Measurements from ENCODE around the gene DPP3.
"Not testable (repeated sequence)": the region's sequence is repeated elsewhere in the genome, so short reads cannot be mapped to it uniquely, and the experiment has no call there.

Gene DPP3

GRCh38 chr11:66480117-66480938 lies at the start of gene DPP3:
Gene DPP3, plus strand, starts transcription at chr11:66480434. Its CDS starts 1,767 bp downstream, at chr11:66482201.
- peak; percentile 92 for DNase-seq (ENCODE audit: low read depth)

GRCh38 chr11:66431287-66431686 lies 48.9 kb upstream of the DPP3 start:
- DNase-seq (ENCODE audit: low read depth): not testable (repeated sequence)

GRCh38 chr11:66431871-66432329 lies 48.3 kb upstream of the DPP3 start:
- not testable (repeated sequence) for DNase-seq (ENCODE audit: low read depth)

- DNase-seq (ENCODE audit: low read depth): no peak
These were observed 47.6 kb upstream of the DPP3 start for GRCh38 chr11:66432597-66432996.

GRCh38 chr11:66437979-66438503 lies 42.2 kb upstream of the DPP3 start:
- DNase-seq (ENCODE audit: low read depth): no peak

GRCh38 chr11:66438504-66439466 lies 41.4 kb upstream of the DPP3 start, which contains the start of gene MRPL11:
Gene MRPL11, minus strand, starts transcription at chr11:66438848. Its CDS starts 94 bp downstream, at chr11:66438754.
- DNase-seq (ENCODE audit: low read depth): peak; percentile 86

- not testable (repeated sequence) for DNase-seq (ENCODE audit: low read depth)
These were observed 39.9 kb upstream of the DPP3 start for GRCh38 chr11:66440101-66440939.

- not testable (repeated sequence) for DNase-seq (ENCODE audit: low read depth)
These were observed 39.3 kb upstream of the DPP3 start for GRCh38 chr11:66440940-66441282.

GRCh38 chr11:66443602-66444001 lies 36.6 kb upstream of the DPP3 start:
- peak; percentile 41 for DNase-seq (ENCODE audit: low read depth)

- no peak for DNase-seq (ENCODE audit: low read depth)
These were observed 33.2 kb upstream of the DPP3 start for GRCh38 chr11:66447012-66447411.

GRCh38 chr11:66448523-66448922 lies 31.7 kb upstream of the DPP3 start:
- DNase-seq (ENCODE audit: low read depth): no peak

GRCh38 chr11:66450560-66450959 lies 29.7 kb upstream of the DPP3 start:
- DNase-seq (ENCODE audit: low read depth): no peak

GRCh38 chr11:66451663-66452062 lies 28.6 kb upstream of the DPP3 start:
- DNase-seq (ENCODE audit: low read depth): no peak

- DNase-seq (ENCODE audit: low read depth): no peak
These were observed 26.0 kb upstream of the DPP3 start for GRCh38 chr11:66454247-66454646.

GRCh38 chr11:66454828-66455227 lies 25.4 kb upstream of the DPP3 start:
- DNase-seq (ENCODE audit: low read depth): no peak

- no peak for DNase-seq (ENCODE audit: low read depth)
These were observed 22.4 kb upstream of the DPP3 start for GRCh38 chr11:66457826-66458225.

GRCh38 chr11:66459138-66459778 lies 21.0 kb upstream of the DPP3 start:
- no peak for DNase-seq (ENCODE audit: low read depth)

GRCh38 chr11:66462010-66462409 lies 18.2 kb upstream of the DPP3 start:
- DNase-seq (ENCODE audit: low read depth): no peak

GRCh38 chr11:66462911-66463310 lies 17.3 kb upstream of the DPP3 start:
- DNase-seq (ENCODE audit: low read depth): no peak

- DNase-seq (ENCODE audit: low read depth): not testable (repeated sequence)
These were observed 16.1 kb upstream of the DPP3 start for GRCh38 chr11:66464116-66464515.

- no peak for DNase-seq (ENCODE audit: low read depth)
These were observed 15.3 kb upstream of the DPP3 start for GRCh38 chr11:66464916-66465315.

All from fibroblast of the conjunctiva (primary cell).